SK-N-SH (cell line): Measurements from ENCODE around the gene PPP1R8. TPM values are rescaled to one million over a fixed set of nuclear protein-coding genes. Genes with fewer than 3 reads are reported as not detected.
"Not testable (repeated sequence)": the region's sequence is repeated elsewhere in the genome, so short reads cannot be mapped to it uniquely, and the experiment has no call there.

Experiments used
- CTCF ChIA-PET: fragments of 300-600, 350-600 bp; formaldehyde crosslinking; extraction: SDS; loops from one replicate; lab custom pipeline; 2021; lab: Yijun Ruan, JAX
- POLR2A ChIA-PET: fragments of 350-600 bp; sonication (Branson Sonifier 250); formaldehyde crosslinking; extraction: SDS; loops from one replicate; lab custom pipeline; 2020; ENCODE audit warnings: antibody characterized with exemption, inconsistent platforms; lab: Yijun Ruan, JAX
- DNase-seq: peaks from one replicate; pipeline ENCODE4 v3.0.0; 2012
- H2AFZ ChIP-seq: fragments of 200-600 bp; sonication (generic); 2 replicates; pipeline ENCODE4 v1.8.1; 2016; ENCODE audit warnings: antibody characterized with exemption, mild to moderate bottlenecking, low read depth
- H3F3A ChIP-seq: fragments of 200-600 bp; sonication (generic); replicated peaks from 2 replicates; pipeline ENCODE3; 2016; ENCODE audit warnings: antibody characterized with exemption, mild to moderate bottlenecking; ENCODE audit not compliant: insufficient read depth
- H3K27ac ChIP-seq, 2 experiments: fragments of 200-500 bp in 1 of 2; fragments of 200-600 bp in 1 of 2; sonication (Bioruptor generic) in 1 of 2; sonication (generic), shearing (Covaris generic) in 1 of 2; 2 replicates each; pipeline versions ENCODE4 v1.5.1 to v1.6.1; 2014 to 2016; ENCODE audit warnings: low read depth in 2 of 2, inconsistent platforms in 1 of 2, low read length in 1 of 2, mild to moderate bottlenecking in 1 of 2, mixed read lengths in 1 of 2
- H3K27me3 ChIP-seq: fragments of 200-600 bp; sonication (generic), shearing (Covaris generic); 2 replicates; pipeline ENCODE4 v1.6.1; 2016; ENCODE audit warnings: mixed run types; ENCODE audit not compliant: insufficient read depth
- H3K36me3 ChIP-seq, 2 experiments: fragments of 200-500 bp in 1 of 2; fragments of 200-600 bp in 1 of 2; sonication (Bioruptor generic) in 1 of 2; sonication (generic) in 1 of 2; replicated peaks in 1 of 2; 2 replicates each; pipeline versions ENCODE3 to v1.5.1; 2014 to 2016; ENCODE audit warnings: low read length in 1 of 2, mild to moderate bottlenecking in 1 of 2; ENCODE audit not compliant: insufficient read depth in 2 of 2, control insufficient read depth in 1 of 2
- H3K4me1 ChIP-seq, 2 experiments: fragments of 200-500 bp in 1 of 2; fragments of 200-600 bp in 1 of 2; sonication (Bioruptor generic) in 1 of 2; sonication (generic), shearing (Covaris generic) in 1 of 2; 2 replicates each; pipeline versions ENCODE4 v1.5.1 to v1.6.1; 2014 to 2016; ENCODE audit warnings: low read depth in 1 of 2, low read length in 1 of 2, mixed run types in 1 of 2; ENCODE audit not compliant: insufficient read depth in 2 of 2, control insufficient read depth in 1 of 2
- H3K4me2 ChIP-seq: fragments of 200-600 bp; sonication (generic), shearing (Covaris generic); 2 replicates; pipeline ENCODE4 v1.6.1; 2017; ENCODE audit warnings: mixed run types
- H3K4me3 ChIP-seq, 2 experiments: fragments of 200-500 bp in 1 of 2; fragments of 200-600 bp in 1 of 2; sonication (Bioruptor generic) in 1 of 2; sonication (generic), shearing (Covaris generic) in 1 of 2; 2 replicates each; pipeline versions ENCODE4 v1.5.1 to v1.8.1; 2014 to 2016; ENCODE audit warnings: low read depth in 2 of 2, inconsistent platforms in 1 of 2, low read length in 1 of 2, mild to moderate bottlenecking in 1 of 2, mixed read lengths in 1 of 2, moderate library complexity in 1 of 2
- H3K79me2 ChIP-seq: fragments of 200-600 bp; sonication (generic); 2 replicates; pipeline ENCODE4 v1.8.1; 2017; ENCODE audit warnings: mild to moderate bottlenecking; ENCODE audit not compliant: insufficient read depth
- H3K9ac ChIP-seq: fragments of 200-600 bp; sonication (generic); 2 replicates; pipeline ENCODE4 v1.6.1; 2017; ENCODE audit warnings: mixed run types
- H3K9me2 ChIP-seq: fragments of 200-600 bp; sonication (generic); 2 replicates; pipeline ENCODE4 v1.6.1; 2017; ENCODE audit warnings: mixed run types
- H3K9me3 ChIP-seq: fragments of 200-600 bp; sonication (generic); 2 replicates; pipeline ENCODE4 v1.6.1; 2017; ENCODE audit warnings: mixed run types, mild to moderate bottlenecking, moderate library complexity
- H4K20me1 ChIP-seq: fragments of 200-600 bp; sonication (generic); 2 replicates; pipeline ENCODE4 v1.6.1; 2017; ENCODE audit warnings: mild to moderate bottlenecking, mixed run types; ENCODE audit not compliant: insufficient read depth
- FOSL2 ChIP-seq: IDR thresholded peaks from 2 replicates; pipeline ENCODE4 v1.4.0; 2012; ENCODE audit warnings: low read depth, mild to moderate bottlenecking, moderate library complexity, borderline replicate concordance
- FOXJ3 ChIP-seq: sonication (generic); formaldehyde crosslinking; IDR thresholded peaks from 2 replicates; pipeline ENCODE4 v1.5.1; 2020; ENCODE audit warnings: mild to moderate bottlenecking, missing genetic modification reagents
- FOXM1 ChIP-seq: IDR thresholded peaks from 2 replicates; pipeline ENCODE4 v1.4.0; 2012; ENCODE audit warnings: low read depth, mild to moderate bottlenecking
- GABPA ChIP-seq: IDR thresholded peaks from 2 replicates; pipeline ENCODE4 v1.4.0; 2012; ENCODE audit warnings: low read depth, mild to moderate bottlenecking
- MEF2A ChIP-seq: IDR thresholded peaks from 2 replicates; pipeline ENCODE4 v1.4.0; 2012; ENCODE audit warnings: low read depth, borderline replicate concordance
- NFIC ChIP-seq: IDR thresholded peaks from 2 replicates; pipeline ENCODE4 v1.4.0; 2012; ENCODE audit warnings: borderline replicate concordance
- RAD21 ChIP-seq: IDR thresholded peaks from 2 replicates; pipeline ENCODE4 v1.6.1; 2012; ENCODE audit warnings: mild to moderate bottlenecking, low read length
- RFX5 ChIP-seq: IDR thresholded peaks from 2 replicates; pipeline ENCODE4 v1.6.1; 2012; ENCODE audit warnings: mild to moderate bottlenecking, improper control_type of control experiment, low read length
- TAF1 ChIP-seq: IDR thresholded peaks from 2 replicates; pipeline ENCODE4 v1.6.1; 2012; ENCODE audit warnings: low read depth, mild to moderate bottlenecking, low read length, moderate library complexity, borderline replicate concordance
- TCF12 ChIP-seq: IDR thresholded peaks from 2 replicates; pipeline ENCODE4 v1.4.0; 2012
- TEAD4 ChIP-seq: IDR thresholded peaks from 2 replicates; pipeline ENCODE4 v1.4.0; 2012; ENCODE audit warnings: mild to moderate bottlenecking, borderline replicate concordance; ENCODE audit not compliant: insufficient read depth
- WGBS: methylation state at CpG from one replicate; pipeline ENCODE4 v1.1.6; 2017; ENCODE audit warnings: low lambda C conversion rate; 5-methylcytosine and 5-hydroxymethylcytosine counted together
- polyA plus RNA-seq, 3 experiments: library from polyadenylated mRNA; depleted of rRNA; stranded (reverse); fragments of >200 nt; gene quantifications; 2 replicates each; pipeline ENCODE4 v1.2.3, GENCODE V29; 2012
- TF ChIP-seq, protein P1 (sequence below): IDR thresholded peaks from 2 replicates; pipeline ENCODE4 v1.6.1; 2012; ENCODE audit warnings: mild to moderate bottlenecking, low read depth, low read length, moderate library complexity
- TF ChIP-seq, protein P2 (sequence below): IDR thresholded peaks from 2 replicates; pipeline ENCODE4 v1.4.0; 2012; ENCODE audit warnings: low read depth, borderline replicate concordance

PPP1R8 gene
- polyA plus RNA-seq, 1 of the 3 experiments (the other 2 are of a cell fraction) = 41.8 TPM

DNA sequence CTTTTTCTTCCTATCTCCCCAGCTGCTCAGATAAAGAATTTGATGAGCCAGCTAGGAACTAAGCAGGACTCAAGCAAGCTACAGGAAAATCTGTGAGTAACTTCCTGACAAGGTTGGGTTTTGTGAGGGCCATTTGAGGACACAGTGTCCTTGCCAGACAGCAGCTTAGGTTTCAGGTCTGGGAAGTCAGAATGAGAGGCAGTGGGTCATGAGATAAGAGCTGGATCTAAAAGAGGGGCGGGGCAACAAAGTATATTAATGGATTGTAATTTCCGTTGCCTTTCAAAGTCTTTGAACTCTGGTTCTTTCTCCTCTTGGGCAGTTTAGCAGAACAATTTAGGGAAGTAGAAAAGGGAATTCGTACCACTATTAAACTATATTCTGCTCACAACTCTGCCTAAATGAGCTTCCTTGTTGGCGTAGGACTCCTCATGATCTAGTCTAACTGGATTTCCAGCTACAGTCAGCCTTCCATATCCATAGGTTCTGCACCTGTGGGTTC lies 41.0 kb upstream of the PPP1R8 start (continued):
- TF ChIP-seq, protein P1, sequence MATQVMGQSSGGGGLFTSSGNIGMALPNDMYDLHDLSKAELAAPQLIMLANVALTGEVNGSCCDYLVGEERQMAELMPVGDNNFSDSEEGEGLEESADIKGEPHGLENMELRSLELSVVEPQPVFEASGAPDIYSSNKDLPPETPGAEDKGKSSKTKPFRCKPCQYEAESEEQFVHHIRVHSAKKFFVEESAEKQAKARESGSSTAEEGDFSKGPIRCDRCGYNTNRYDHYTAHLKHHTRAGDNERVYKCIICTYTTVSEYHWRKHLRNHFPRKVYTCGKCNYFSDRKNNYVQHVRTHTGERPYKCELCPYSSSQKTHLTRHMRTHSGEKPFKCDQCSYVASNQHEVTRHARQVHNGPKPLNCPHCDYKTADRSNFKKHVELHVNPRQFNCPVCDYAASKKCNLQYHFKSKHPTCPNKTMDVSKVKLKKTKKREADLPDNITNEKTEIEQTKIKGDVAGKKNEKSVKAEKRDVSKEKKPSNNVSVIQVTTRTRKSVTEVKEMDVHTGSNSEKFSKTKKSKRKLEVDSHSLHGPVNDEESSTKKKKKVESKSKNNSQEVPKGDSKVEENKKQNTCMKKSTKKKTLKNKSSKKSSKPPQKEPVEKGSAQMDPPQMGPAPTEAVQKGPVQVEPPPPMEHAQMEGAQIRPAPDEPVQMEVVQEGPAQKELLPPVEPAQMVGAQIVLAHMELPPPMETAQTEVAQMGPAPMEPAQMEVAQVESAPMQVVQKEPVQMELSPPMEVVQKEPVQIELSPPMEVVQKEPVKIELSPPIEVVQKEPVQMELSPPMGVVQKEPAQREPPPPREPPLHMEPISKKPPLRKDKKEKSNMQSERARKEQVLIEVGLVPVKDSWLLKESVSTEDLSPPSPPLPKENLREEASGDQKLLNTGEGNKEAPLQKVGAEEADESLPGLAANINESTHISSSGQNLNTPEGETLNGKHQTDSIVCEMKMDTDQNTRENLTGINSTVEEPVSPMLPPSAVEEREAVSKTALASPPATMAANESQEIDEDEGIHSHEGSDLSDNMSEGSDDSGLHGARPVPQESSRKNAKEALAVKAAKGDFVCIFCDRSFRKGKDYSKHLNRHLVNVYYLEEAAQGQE = no peak
- TF ChIP-seq RFX5 (no peak), FOXM1 (no peak), TCF12 (no peak), TAF1 (no peak)
- TF ChIP-seq, protein P2, sequence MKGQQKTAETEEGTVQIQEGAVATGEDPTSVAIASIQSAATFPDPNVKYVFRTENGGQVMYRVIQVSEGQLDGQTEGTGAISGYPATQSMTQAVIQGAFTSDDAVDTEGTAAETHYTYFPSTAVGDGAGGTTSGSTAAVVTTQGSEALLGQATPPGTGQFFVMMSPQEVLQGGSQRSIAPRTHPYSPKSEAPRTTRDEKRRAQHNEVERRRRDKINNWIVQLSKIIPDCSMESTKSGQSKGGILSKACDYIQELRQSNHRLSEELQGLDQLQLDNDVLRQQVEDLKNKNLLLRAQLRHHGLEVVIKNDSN = no peak
- TF ChIP-seq, all 33 proteins: peak for 0

DNA sequence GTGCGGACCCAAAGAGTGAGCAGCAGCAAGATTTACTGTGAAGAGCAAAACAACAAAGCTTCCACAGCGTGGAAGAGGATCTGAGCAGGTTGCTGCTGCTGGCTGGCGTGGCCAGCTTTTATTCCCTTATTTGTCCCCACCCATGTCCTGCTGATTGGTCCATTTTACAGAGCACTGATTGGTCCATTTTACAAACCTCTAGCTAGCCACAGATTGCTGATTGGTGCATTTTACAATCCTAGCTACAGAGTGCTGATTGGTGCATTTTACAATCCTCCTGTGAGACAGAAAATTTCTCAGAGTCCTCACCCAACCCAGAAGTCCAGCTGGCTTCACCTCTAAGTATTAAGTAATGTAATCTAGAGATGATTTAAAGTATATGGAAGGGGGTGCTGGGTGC lies 40.3 kb upstream of the PPP1R8 start:
- H4K20me1 ChIP-seq, H3F3A ChIP-seq, H3K27me3 ChIP-seq, H3K9ac ChIP-seq, H3K27ac ChIP-seq, CTCF ChIA-PET, DNase-seq, H3K9me3 ChIP-seq, H3K4me3 ChIP-seq, H3K9me2 ChIP-seq, H2AFZ ChIP-seq, H3K4me2 ChIP-seq: not testable (repeated sequence)
- WGBS = 92% methylated on average over 3 of the region's 3 CpGs
- H3K4me1 ChIP-seq = peaks cover 3 to 25% of the 10 kb centered on the region in 2 experiments; a peak in 2 of 4 replicates
- POLR2A ChIA-PET = interaction anchor here (0.6 to 1.1 kb wide), 2 partner anchors 17 to 33 kb away, joined by 3 read pairs; partner anchors contain the start of gene STX12
- peaks cover 34% of the 10 kb centered on the region for H3K79me2 ChIP-seq
- H3K36me3 ChIP-seq = peaks cover 14 to 38% of the 10 kb centered on the region in 2 experiments

DNA sequence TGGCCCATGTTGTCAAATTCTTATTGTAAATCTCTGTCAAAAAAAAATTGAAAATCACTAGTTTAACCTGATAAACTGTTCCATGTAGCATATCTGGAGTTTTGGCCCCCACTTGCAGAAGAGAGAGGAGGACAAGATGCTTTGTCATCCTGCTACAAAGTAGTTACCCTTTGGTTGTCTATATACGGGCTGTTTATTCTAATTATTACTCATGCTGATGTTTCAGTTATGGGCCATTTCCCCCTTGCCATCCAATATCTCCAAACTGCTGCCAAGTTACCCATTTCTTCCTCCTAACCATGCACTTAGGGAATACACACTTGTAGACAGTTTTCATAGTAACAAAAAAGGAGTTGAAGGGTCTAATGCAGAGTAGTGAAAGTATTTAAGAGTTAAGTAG lies 35.0 kb upstream of the PPP1R8 start:
- Histone ChIP-seq H3K27ac (no peak overlapping the region), H3K4me2 (no peak overlapping the region), H3K79me2 (peaks cover 3% of the 10 kb centered on the region; the same call in 1 of the 2 replicates), H3K36me3 (peaks cover 24 to 49% of the 10 kb centered on the region in 2 experiments), H3K27me3 (no peaks in the 10 kb centered on the region), H4K20me1 (no peaks in the 10 kb centered on the region), H3K4me1 (no peaks in the 10 kb centered on the region), H2AFZ (no peak overlapping the region), H3K9me3 (no peaks in the 10 kb centered on the region), H3K9ac (no peak overlapping the region), H3K4me3 (no peak overlapping the region), H3F3A (no peaks in the 10 kb centered on the region), H3K9me2 (no peaks in the 10 kb centered on the region)
- ChIA-PET POLR2A (no interaction called here), CTCF (no interaction called here)
- DNase-seq = no peak
- whole genome bisulfite sequencing = 88% methylated on average over 1 of the region's 1 CpG
- no peak for TF ChIP-seq NFIC
- TF ChIP-seq FOXJ3 (CRISPR knock-in tag) = no peak
- TF ChIP-seq TEAD4 = no peak
- no peak for TF ChIP-seq TAF1
- no peak for TF ChIP-seq GABPA
- no peak for TF ChIP-seq FOSL2
- TF ChIP-seq MEF2A = no peak
- TF ChIP-seq RAD21 = no peak
- TF ChIP-seq FOXM1 = no peak
